HepG2 (cell line): ENCODE measurements around the gene SAMD4A. TPM values are rescaled to one million over a fixed set of nuclear protein-coding genes. Genes with fewer than 3 reads are reported as not detected.
A peak's percentile ranks its signal among the peaks of the same experiment; 100 is the strongest.

Source experiments
- CSRNP2 ChIP-seq: sonication (generic); formaldehyde crosslinking; conservative IDR thresholded peaks from 2 replicates; pipeline ENCODE4 v1.8.0; 2022; ENCODE audit warnings: low read depth, missing genetic modification reagents
- DMTF1 ChIP-seq: sonication (generic); formaldehyde crosslinking; IDR thresholded peaks from 2 replicates; pipeline ENCODE4 v1.4.0; 2020; ENCODE audit warnings: mild to moderate bottlenecking, missing genetic modification reagents
- DPF2 ChIP-seq: sonication (generic); formaldehyde crosslinking; IDR thresholded peaks from 2 replicates; pipeline ENCODE4 v1.4.0; 2020; ENCODE audit warnings: mild to moderate bottlenecking, low read depth, missing genetic modification reagents, borderline replicate concordance
- KDM1A ChIP-seq: IDR thresholded peaks from 2 replicates; pipeline ENCODE4 v1.6.1; 2016; ENCODE audit warnings: missing compliant biosample characterization
- MATR3 ChIP-seq: sonication (generic); formaldehyde crosslinking; IDR thresholded peaks from 2 replicates; pipeline ENCODE4 v1.4.0; 2020; ENCODE audit warnings: missing genetic modification reagents
- MED13 ChIP-seq: sonication (generic); formaldehyde crosslinking; IDR thresholded peaks from 2 replicates; pipeline ENCODE4 v1.5.0; 2020; ENCODE audit warnings: missing genetic modification reagents
- MLLT10 ChIP-seq: sonication (generic); formaldehyde crosslinking; IDR thresholded peaks from 2 replicates; pipeline ENCODE4 v1.4.0; 2020; ENCODE audit warnings: missing genetic modification reagents
- PATZ1 ChIP-seq: sonication (generic); formaldehyde crosslinking; IDR thresholded peaks from 2 replicates; pipeline ENCODE4 v1.4.0; 2020; ENCODE audit warnings: missing genetic modification reagents
- RXRA ChIP-seq: sonication (generic); formaldehyde crosslinking; IDR thresholded peaks from 2 replicates; pipeline ENCODE4 v1.5.1; 2020; ENCODE audit warnings: missing genetic modification reagents
- SIN3B ChIP-seq: fragments of 150-350 bp; IDR thresholded peaks from 2 replicates; pipeline ENCODE4 v1.6.1; 2014; ENCODE audit warnings: low read length
- SNAPC5 ChIP-seq: sonication (generic); formaldehyde crosslinking; IDR thresholded peaks from 2 replicates; pipeline ENCODE4 v1.8.1; 2023; ENCODE audit warnings: mild to moderate bottlenecking, missing genetic modification reagents, borderline replicate concordance
- SRY ChIP-seq: sonication (generic); formaldehyde crosslinking; IDR thresholded peaks from 2 replicates; pipeline ENCODE4 v1.8.0; 2022; ENCODE audit warnings: mild to moderate bottlenecking, missing genetic modification reagents
- TFE3 ChIP-seq: IDR thresholded peaks from 2 replicates; pipeline ENCODE4 v1.6.1; 2016
- TRIM24 ChIP-seq: sonication (generic); formaldehyde crosslinking; IDR thresholded peaks from 2 replicates; pipeline ENCODE4 v1.8.0; 2022; ENCODE audit warnings: mild to moderate bottlenecking, missing genetic modification reagents
- ZC3H13 ChIP-seq: sonication (generic); formaldehyde crosslinking; IDR thresholded peaks from 2 replicates; pipeline ENCODE4 v1.8.1; 2023; ENCODE audit warnings: mild to moderate bottlenecking, missing genetic modification reagents, moderate library complexity
- ZFP41 ChIP-seq: sonication (generic); formaldehyde crosslinking; IDR thresholded peaks from 2 replicates; pipeline ENCODE4 v1.4.0; 2020; ENCODE audit warnings: mild to moderate bottlenecking, missing genetic modification reagents, borderline replicate concordance
- ZNF18 ChIP-seq: sonication (generic); formaldehyde crosslinking; IDR thresholded peaks from 2 replicates; pipeline ENCODE4 v1.8.0; 2022; ENCODE audit warnings: mild to moderate bottlenecking, missing genetic modification reagents; ENCODE audit not compliant: insufficient replicate concordance
- ZNF232 ChIP-seq: sonication (generic); formaldehyde crosslinking; IDR thresholded peaks from 2 replicates; pipeline ENCODE4 v1.4.0; 2020; ENCODE audit warnings: missing genetic modification reagents, borderline replicate concordance
- ZNF30 ChIP-seq: sonication (generic); formaldehyde crosslinking; IDR thresholded peaks from 2 replicates; pipeline ENCODE4 v1.5.0; 2020; ENCODE audit warnings: mild to moderate bottlenecking, missing genetic modification reagents
- ZNF674 ChIP-seq: sonication (generic); formaldehyde crosslinking; IDR thresholded peaks from 2 replicates; pipeline ENCODE4 v1.5.0; 2020; ENCODE audit warnings: low read depth, mild to moderate bottlenecking, missing genetic modification reagents
- ZNF839 ChIP-seq: sonication (generic); formaldehyde crosslinking; IDR thresholded peaks from 2 replicates; pipeline ENCODE4 v1.4.0; 2020; ENCODE audit warnings: missing genetic modification reagents, mild to moderate bottlenecking, borderline replicate concordance
- ZSCAN30 ChIP-seq: sonication (generic); formaldehyde crosslinking; IDR thresholded peaks from 2 replicates; pipeline ENCODE4 v1.5.0; 2020; ENCODE audit warnings: mild to moderate bottlenecking, missing genetic modification reagents
- polyA plus RNA-seq, 8 experiments: library from polyadenylated mRNA; depleted of rRNA in 3 of 8; stranded (reverse) in 7 of 8; unstranded in 1 of 8; fragments of >200 nt; fragmentation: Illumina TruSeq in 4 of 8; extraction: Trizol in 4 of 8; gene quantifications; 2 replicates each; pipeline versions ENCODE4 v1.2.1 to v1.2.3, GENCODE V29; 2011 to 2016; ENCODE audit warnings: low read depth in 4 of 8, missing spikeins in 1 of 8, mixed read lengths in 1 of 8; ENCODE audit not compliant: insufficient read depth in 1 of 8
- total RNA-seq, 5 experiments: library from RNA; depleted of rRNA; stranded (reverse); fragments of >200 nt; fragmentation: Illumina TruSeq; extraction: Trizol; gene quantifications; 2 replicates each; pipeline ENCODE4 v1.2.3, GENCODE V29; 2016; ENCODE audit warnings: low read depth in 1 of 5

SAMD4A gene
- total and polyA plus RNA-seq, 2 of the 13 experiments (the other 11 are each of a cell fraction or from before 2014, with no cell fraction given) = 11.8 to 13.0 TPM

- no peak for TF ChIP-seq ZNF18 (CRISPR knock-in tag)
- no peak for TF ChIP-seq ZNF839 (CRISPR knock-in tag)
- no peak for TF ChIP-seq ZFP41 (CRISPR knock-in tag)
- no peak for TF ChIP-seq ZNF232 (CRISPR knock-in tag)
- no peak for TF ChIP-seq MED13
- no peak for TF ChIP-seq ZC3H13 (CRISPR knock-in tag)
- no peak for TF ChIP-seq ZSCAN30 (CRISPR knock-in tag)
- no peak for TF ChIP-seq MATR3 (CRISPR knock-in tag)
- peak; percentile 71; the same call in 1 of the 2 replicates for TF ChIP-seq KDM1A (CRISPR knock-in tag)
- TF ChIP-seq TFE3 = no peak; the same call in 1 of the 2 replicates
- no peak for TF ChIP-seq SNAPC5 (CRISPR knock-in tag)
- TF ChIP-seq PATZ1 = no peak; the same call in 1 of the 2 replicates
- TF ChIP-seq DPF2 (CRISPR knock-in tag) = no peak
- TF ChIP-seq ZNF30 (CRISPR knock-in tag) = no peak
- TF ChIP-seq DMTF1 (CRISPR knock-in tag) = no peak
- peak; percentile 71; the same call in 1 of the 2 replicates for TF ChIP-seq TRIM24 (CRISPR knock-in tag)
- no peak for TF ChIP-seq ZNF674 (CRISPR knock-in tag)
- TF ChIP-seq SIN3B = no peak
- no peak for TF ChIP-seq RXRA
- TF ChIP-seq CSRNP2 (CRISPR knock-in tag) = no peak
- no peak for TF ChIP-seq SRY
- TF ChIP-seq MLLT10 (CRISPR knock-in tag) = no peak
Observed at GRCh38 chr14:54556535-54556934, 10.4 kb upstream of the SAMD4A start (continued).
